Neural crest cell (in vitro differentiated cells): ENCODE data around the gene MAZ. TPM values are rescaled to one million over a fixed set of nuclear protein-coding genes. Genes with fewer than 3 reads are reported as not detected.
"Not testable (repeated sequence)": the region's sequence is repeated elsewhere in the genome, so short reads cannot be mapped to it uniquely, and the experiment has no call there.

Experiments
- DNase-seq: peaks from one replicate; pipeline ENCODE4 v3.0.0; 2021; ENCODE audit warnings: low read depth, mixed read lengths, low spot score
- H3K27ac Mint-ChIP-seq: one replicate; pipeline ENCODE4 v1.8.0; 2021; ENCODE audit warnings: mild to moderate bottlenecking, mixed read lengths; ENCODE audit not compliant: unreplicated experiment
- H3K27me3 Mint-ChIP-seq: 2 replicates; pipeline ENCODE4 v1.8.0; 2021; ENCODE audit warnings: low read depth, mild to moderate bottlenecking, mixed read lengths
- H3K36me3 Mint-ChIP-seq: 2 replicates; pipeline ENCODE4 v1.8.0; 2021; ENCODE audit warnings: low read depth, mild to moderate bottlenecking, mixed read lengths
- H3K4me1 Mint-ChIP-seq: 2 replicates; pipeline ENCODE4 v1.8.0; 2021; ENCODE audit warnings: mixed read lengths
- H3K4me3 Mint-ChIP-seq: one replicate; pipeline ENCODE4 v1.8.0; 2021; ENCODE audit warnings: mild to moderate bottlenecking, mixed read lengths
- H3K9me3 Mint-ChIP-seq: 2 replicates; pipeline ENCODE4 v1.8.0; 2021; ENCODE audit warnings: mixed read lengths
- CTCF ChIP-seq: fragments of 200-600 bp; sonication (generic); conservative IDR thresholded peaks from 2 replicates; pipeline ENCODE4 v1.5.0; 2021; ENCODE audit warnings: antibody characterized with exemption, mild to moderate bottlenecking
- total RNA-seq: library from RNA; stranded (reverse); gene quantifications from 2 replicates; pipeline ENCODE4 v1.2.1, GENCODE V29; 2021

Gene MAZ
- total RNA-seq, 1 donor from 2014 or later, result 635 TPM

GRCh38 chr16:29825145-29826044 is 19.1 kb downstream of the MAZ start:
- H3K4me1 Mint-ChIP-seq, result peaks cover 15% of the 10 kb centered on the region
- H3K27me3 Mint-ChIP-seq, result peaks cover 4% of the 10 kb centered on the region
- H3K36me3 Mint-ChIP-seq, result no peaks in the 10 kb centered on the region
- no peaks in the 10 kb centered on the region for H3K9me3 Mint-ChIP-seq
- peak overlapping the region; percentile 75 for H3K27ac Mint-ChIP-seq
- TF ChIP-seq CTCF, result no peak
- DNase-seq, result no peak
- peak overlapping the region; percentile 69 for H3K4me3 Mint-ChIP-seq

GRCh38 chr16:29826342-29826695 is 20.0 kb downstream of the MAZ start:
- no peak for DNase-seq
- peaks cover 10% of the 10 kb centered on the region for H3K4me1 Mint-ChIP-seq
- no peak overlapping the region for H3K27ac Mint-ChIP-seq
- TF ChIP-seq CTCF, result no peak
- H3K36me3 Mint-ChIP-seq, result no peaks in the 10 kb centered on the region
- no peaks in the 10 kb centered on the region for H3K9me3 Mint-ChIP-seq
- H3K27me3 Mint-ChIP-seq, result peaks cover 4% of the 10 kb centered on the region
- no peak overlapping the region for H3K4me3 Mint-ChIP-seq

GRCh38 chr16:29830774-29831173 is 24.4 kb downstream of the MAZ start:
- TF ChIP-seq CTCF, result no peak
- no peak overlapping the region for H3K4me3 Mint-ChIP-seq

GRCh38 chr16:29831490-29831889 is 25.2 kb downstream of the MAZ start:
- no peaks in the 10 kb centered on the region for H3K4me1 Mint-ChIP-seq
- no peak overlapping the region for H3K4me3 Mint-ChIP-seq
- H3K9me3 Mint-ChIP-seq, result no peaks in the 10 kb centered on the region
- H3K27ac Mint-ChIP-seq, result no peak overlapping the region
- H3K36me3 Mint-ChIP-seq, result no peaks in the 10 kb centered on the region
- DNase-seq, result no peak
- TF ChIP-seq CTCF, result no peak
- H3K27me3 Mint-ChIP-seq, result peaks cover 4% of the 10 kb centered on the region

More at GRCh38 chr16:29830774-29831173, 24.4 kb downstream of the MAZ start:
- no peak overlapping the region for H3K27ac Mint-ChIP-seq
- no peaks in the 10 kb centered on the region for H3K36me3 Mint-ChIP-seq
- H3K9me3 Mint-ChIP-seq, result no peaks in the 10 kb centered on the region
- H3K4me1 Mint-ChIP-seq, result no peaks in the 10 kb centered on the region
- DNase-seq, result no peak
- peaks cover 4% of the 10 kb centered on the region for H3K27me3 Mint-ChIP-seq

GRCh38 chr16:29833219-29833618 is 26.9 kb downstream of the MAZ start:
- H3K4me3 Mint-ChIP-seq, H3K27ac Mint-ChIP-seq, H3K36me3 Mint-ChIP-seq, H3K27me3 Mint-ChIP-seq, H3K4me1 Mint-ChIP-seq, DNase-seq, H3K9me3 Mint-ChIP-seq: not testable (repeated sequence)

- DNase-seq, result no peak
- H3K4me3 Mint-ChIP-seq, result no peak overlapping the region
- no peak overlapping the region for H3K27ac Mint-ChIP-seq
- H3K9me3 Mint-ChIP-seq, result no peaks in the 10 kb centered on the region
- no peaks in the 10 kb centered on the region for H3K36me3 Mint-ChIP-seq
- TF ChIP-seq CTCF, result no peak
- H3K4me1 Mint-ChIP-seq, result no peaks in the 10 kb centered on the region
- no peaks in the 10 kb centered on the region for H3K27me3 Mint-ChIP-seq
These were observed 27.8 kb downstream of the MAZ start for GRCh38 chr16:29834079-29834478.
